ENCODE results near the gene BMP5. TPM values are rescaled to one million over a fixed set of nuclear protein-coding genes. Genes with fewer than 3 reads are reported as not detected.
"Not testable (repeated sequence)": the region's sequence is repeated elsewhere in the genome, so short reads cannot be mapped to it uniquely, and the experiment has no call there.

The BMP5 gene
- total RNA-seq, 1 donor from 2014 or later, result 12.4 TPM

- Mint-ChIP-seq H3K4me1 (ENCODE audit: unreplicated experiment) (peaks cover 13% of the 10 kb centered on the region), H3K27ac (no peak overlapping the region), H3K4me3 (no peak overlapping the region), H3K27me3 (no peaks in the 10 kb centered on the region), H3K36me3 (no peaks in the 10 kb centered on the region), H3K9me3 (peaks cover 7% of the 10 kb centered on the region)
- TF ChIP-seq CTCF (conservative IDR thresholded peaks at IDR 0.05), result no peak
- no peak for DNase-seq (ENCODE audit: extremely low spot score, unreplicated experiment)
These were observed 40.8 kb upstream of the BMP5 start for GRCh38 chr6:55916188-55916587.

GRCh38 chr6:55913228-55914195, 38.1 kb upstream of the BMP5 start:
- no peaks in the 10 kb centered on the region for H3K27me3 Mint-ChIP-seq
- H3K27ac Mint-ChIP-seq, result no peak overlapping the region
- H3K9me3 Mint-ChIP-seq, result no peaks in the 10 kb centered on the region
- no peaks in the 10 kb centered on the region for H3K36me3 Mint-ChIP-seq
- H3K4me3 Mint-ChIP-seq, result no peak overlapping the region
- TF ChIP-seq CTCF (conservative IDR thresholded peaks at IDR 0.05), result no peak
- DNase-seq (ENCODE audit: extremely low spot score, unreplicated experiment), result no peak
- peaks cover 13% of the 10 kb centered on the region for H3K4me1 Mint-ChIP-seq (ENCODE audit: unreplicated experiment)

GRCh38 chr6:55910466-55910865, 35.1 kb upstream of the BMP5 start:
- not testable (repeated sequence) for H3K27me3 Mint-ChIP-seq; H3K9me3 Mint-ChIP-seq; DNase-seq (ENCODE audit: extremely low spot score, unreplicated experiment); H3K27ac Mint-ChIP-seq; H3K36me3 Mint-ChIP-seq; H3K4me3 Mint-ChIP-seq; H3K4me1 Mint-ChIP-seq (ENCODE audit: unreplicated experiment)

- not testable (repeated sequence) for DNase-seq (ENCODE audit: extremely low spot score, unreplicated experiment); H3K27ac Mint-ChIP-seq; H3K27me3 Mint-ChIP-seq; H3K9me3 Mint-ChIP-seq; H3K4me1 Mint-ChIP-seq (ENCODE audit: unreplicated experiment); H3K36me3 Mint-ChIP-seq; H3K4me3 Mint-ChIP-seq
These were observed 34.5 kb upstream of the BMP5 start for GRCh38 chr6:55909911-55910310.

- H3K4me3 Mint-ChIP-seq, result no peak overlapping the region
- H3K27ac Mint-ChIP-seq, result peak overlapping the region; percentile 2
- H3K9me3 Mint-ChIP-seq, result peaks cover 7% of the 10 kb centered on the region
- no peak for DNase-seq (ENCODE audit: extremely low spot score, unreplicated experiment)
- TF ChIP-seq CTCF (conservative IDR thresholded peaks at IDR 0.05), result no peak
- no peaks in the 10 kb centered on the region for H3K27me3 Mint-ChIP-seq
- peaks cover 14% of the 10 kb centered on the region for H3K4me1 Mint-ChIP-seq (ENCODE audit: unreplicated experiment)
- H3K36me3 Mint-ChIP-seq, result no peaks in the 10 kb centered on the region
These were observed 27.4 kb upstream of the BMP5 start for GRCh38 chr6:55902796-55903195.

- peaks cover 14% of the 10 kb centered on the region for H3K4me1 Mint-ChIP-seq (ENCODE audit: unreplicated experiment)
- DNase-seq (ENCODE audit: extremely low spot score, unreplicated experiment), result no peak
- no peak overlapping the region for H3K27ac Mint-ChIP-seq
- no peaks in the 10 kb centered on the region for H3K36me3 Mint-ChIP-seq
- peaks cover 11% of the 10 kb centered on the region for H3K9me3 Mint-ChIP-seq
- no peaks in the 10 kb centered on the region for H3K27me3 Mint-ChIP-seq
- no peak overlapping the region for H3K4me3 Mint-ChIP-seq
- TF ChIP-seq CTCF (conservative IDR thresholded peaks at IDR 0.05), result no peak
These were observed 26.4 kb upstream of the BMP5 start for GRCh38 chr6:55901765-55902270.

All from type B pancreatic cell (in vitro differentiated cells).